K562 (cell line): ENCODE results near the gene MT1HL1. TPM values are rescaled to one million over a fixed set of nuclear protein-coding genes. Genes with fewer than 3 reads are reported as not detected.

Experiments used
- ATAC-seq: fragments of 200-7000 bp; cut with Tn5 transposase; 3 replicates; pipeline ENCODE4 v1.9.1; 2020; ENCODE audit warnings: moderate library complexity
- BruUV-seq: library from RNA; stranded (reverse); fragments of 400-500 nt; replicated peaks from 2 replicates; lab custom pipeline; 2021; lab: Mats Ljungman, UMichigan
- CTCF ChIA-PET: fragments of 300-600 bp; formaldehyde crosslinking; extraction: SDS; loops from one replicate; lab custom pipeline; 2021; ENCODE audit warnings: low intra/inter-chr PET ratio; lab: Yijun Ruan, JAX
- POLR2A ChIA-PET: fragments of 300-600, 350-650 bp; sonication (Branson Sonifier 250); formaldehyde crosslinking; extraction: SDS; loops from one replicate; lab custom pipeline; 2021; ENCODE audit warnings: antibody characterized with exemption, inconsistent platforms; lab: Yijun Ruan, JAX
- DNase-seq, 4 experiments: peaks; one replicate each; pipeline versions ENCODE4 v3.0.0 to v3.0.0-alpha.2; 2011 to 2018; ENCODE audit warnings: low spot score in 3 of 4, mixed read lengths in 3 of 4; ENCODE audit errors: extremely low read depth in 1 of 4
- FAIRE-seq: peaks from 2 replicates; lab custom pipeline; 2011; peaks lifted over from hg19 to GRCh38; lab: Jason Lieb, UNC
- H2AFZ ChIP-seq: 2 replicates; pipeline ENCODE4 v1.6.0; 2011; ENCODE audit warnings: low read depth, low read length, control low read depth, inconsistent platforms
- H3K27ac ChIP-seq: fragments of 200-600 bp; 3 replicates; pipeline ENCODE4 v1.8.0; 2011; ENCODE audit warnings: low read depth, mild to moderate bottlenecking, control low read depth, inconsistent platforms, low read length, moderate library complexity, mixed read lengths; ENCODE audit errors: extremely low read depth
- H3K27me3 ChIP-seq, 2 experiments: fragments of 300-600 bp in 1 of 2; 2 replicates in 1 of 2; 3 replicates in 1 of 2; pipeline versions ENCODE4 v1.6.0 to v1.8.0; 2011; ENCODE audit warnings: inconsistent platforms in 2 of 2, low read length in 2 of 2, mild to moderate bottlenecking in 1 of 2, mixed read lengths in 1 of 2, moderate library complexity in 1 of 2; ENCODE audit not compliant: control insufficient read depth in 2 of 2, insufficient read depth in 2 of 2
- H3K36me3 ChIP-seq: fragments of 300-600 bp; 3 replicates; pipeline ENCODE4 v1.8.0; 2011; ENCODE audit warnings: mild to moderate bottlenecking, low read length, inconsistent platforms; ENCODE audit not compliant: control insufficient read depth, insufficient read depth
- H3K4me1 ChIP-seq, 2 experiments: fragments of 200-600 bp in 1 of 2; replicated peaks in 1 of 2; 2 replicates in 1 of 2; 3 replicates in 1 of 2; pipeline versions ENCODE4 v1.5.1 to v1.8.0; 2011; ENCODE audit warnings: inconsistent platforms in 2 of 2, low read length in 2 of 2, mild to moderate bottlenecking in 1 of 2, mixed read lengths in 1 of 2, moderate library complexity in 1 of 2; ENCODE audit not compliant: control insufficient read depth in 2 of 2, insufficient read depth in 2 of 2
- H3K4me2 ChIP-seq: 2 replicates; pipeline ENCODE4 v1.6.1; 2011; ENCODE audit warnings: low read length, control low read depth, inconsistent platforms, mixed read lengths; ENCODE audit not compliant: insufficient read depth
- H3K4me3 ChIP-seq: fragments of 200-600 bp; sonication (generic), shearing (Covaris generic); 2 replicates; pipeline ENCODE4 v1.5.1; 2016; ENCODE audit warnings: control low read depth, inconsistent platforms
- H3K79me2 ChIP-seq: fragments of 200-600 bp; 3 replicates; pipeline ENCODE4 v1.8.0; 2011; ENCODE audit warnings: low read length, inconsistent platforms; ENCODE audit not compliant: control insufficient read depth, insufficient read depth
- H3K9ac ChIP-seq, 2 experiments: 2 replicates each; pipeline versions ENCODE4 v1.6.0 to v1.6.1; 2011; ENCODE audit warnings: low read depth in 2 of 2, low read length in 2 of 2, control low read depth in 1 of 2, inconsistent platforms in 1 of 2, mild to moderate bottlenecking in 1 of 2, mixed read lengths in 1 of 2; ENCODE audit not compliant: insufficient read depth in 1 of 2
- H3K9me1 ChIP-seq: one replicate; pipeline ENCODE4 v1.6.0; 2011; ENCODE audit warnings: inconsistent platforms, mild to moderate bottlenecking, low read length, moderate library complexity; ENCODE audit not compliant: control insufficient read depth, insufficient read depth
- H3K9me3 ChIP-seq: replicated peaks from 2 replicates; pipeline ENCODE4 v1.5.1; 2011; ENCODE audit warnings: low read depth, low read length, inconsistent platforms; ENCODE audit not compliant: control insufficient read depth, insufficient read depth
- H4K20me1 ChIP-seq: replicated peaks from 2 replicates; pipeline ENCODE4 v1.6.1; 2011; ENCODE audit warnings: low read length, inconsistent platforms, mixed read lengths; ENCODE audit not compliant: control insufficient read depth, insufficient read depth
- CBX2 ChIP-seq: fragments of 200-600 bp; sonication (generic); IDR thresholded peaks from one replicate; pipeline ENCODE4 v1.6.1; 2012; ENCODE audit warnings: mild to moderate bottlenecking, low read length, inconsistent platforms; ENCODE audit not compliant: insufficient read depth, poor library complexity, severe bottlenecking
- GTF2E2 ChIP-seq: fragments of 200-800 bp; sonication (Bioruptor generic); IDR thresholded peaks from 2 replicates; pipeline ENCODE4 v1.6.1; 2016; ENCODE audit warnings: missing genetic modification characterization, missing compliant biosample characterization
- KLF16 ChIP-seq: IDR thresholded peaks from 2 replicates; pipeline ENCODE4 v1.6.1; 2016; ENCODE audit warnings: antibody characterized with exemption
- POLR3A ChIP-seq: IDR thresholded peaks from 2 replicates; pipeline ENCODE4 v1.6.1; 2011; ENCODE audit warnings: borderline replicate concordance, mild to moderate bottlenecking, moderate library complexity; ENCODE audit not compliant: insufficient read length, insufficient read depth; ENCODE audit errors: extremely low read depth
- SETDB1 ChIP-seq: IDR thresholded peaks from one replicate; pipeline ENCODE4 v1.6.1; 2012; ENCODE audit warnings: low read length, control low read depth, inconsistent platforms
- SRSF9 ChIP-seq: fragments of 200-400 bp; formaldehyde crosslinking; IDR thresholded peaks from 2 replicates; pipeline ENCODE4 v1.6.1; 2017; ENCODE audit warnings: low read depth, low read length, borderline replicate concordance
- SUPT5H ChIP-seq: fragments of 450-650 bp; IDR thresholded peaks from 2 replicates; pipeline ENCODE4 v1.6.1; 2016
- ZNF124 ChIP-seq: sonication (generic); formaldehyde crosslinking; IDR thresholded peaks from 2 replicates; pipeline ENCODE4 v1.8.1; 2022; ENCODE audit warnings: missing genetic modification reagents
- WGBS: fragments of 100-300 bp; shearing (Covaris generic); methylation state at CpG from one replicate; pipeline ENCODE4 v1.1.6; 2016; ENCODE audit warnings: low coverage, mixed read lengths; ENCODE audit not compliant: insufficient coverage; ENCODE audit errors: missing lambda C conversion rate; 5-methylcytosine and 5-hydroxymethylcytosine counted together
- in situ Hi-C: fragments of 300-500 bp; cut with MboI; formaldehyde crosslinking; loops from 4 replicates; pipeline ENCODE4 v1.15.0; 2018; ENCODE audit warnings: inconsistent platforms, mixed read lengths
- intact Hi-C: fragments of 100-400 bp; cut with micrococcal nuclease; formaldehyde crosslinking; loops from 2 replicates; pipeline ENCODE4 v1.14.2; 2022
- polyA plus RNA-seq, 8 experiments: library from polyadenylated mRNA; depleted of rRNA in 4 of 8; stranded (reverse) in 5 of 8; unstranded in 3 of 8; fragments of >200 nt; fragmentation: Nextera tagmentation in 2 of 8; fragmentation: Illumina TruSeq in 1 of 8; extraction: Ambion mirVana in 2 of 8; extraction: Trizol in 1 of 8; gene quantifications; 2 replicates each; pipeline versions ENCODE4 v1.2.1 to v1.2.3, GENCODE V29; 2011 to 2014; ENCODE audit warnings: inconsistent platforms in 1 of 8, missing spikeins in 1 of 8
- total RNA-seq, 7 experiments: library from RNA; depleted of rRNA in 6 of 7; stranded (reverse); fragments of >200 nt in 6 of 7; fragmentation: Illumina TruSeq in 2 of 7; extraction: Trizol in 2 of 7; gene quantifications; 2 replicates each; pipeline versions ENCODE4 v1.2.1 to v1.2.3, GENCODE V29; 2011 to 2021; ENCODE audit warnings: low replicate concordance in 1 of 7
- TF ChIP-seq, protein P1 (sequence below): IDR thresholded peaks from 2 replicates; pipeline ENCODE4 v1.6.1; 2016; ENCODE audit warnings: missing genetic modification characterization, missing compliant biosample characterization
- TF ChIP-seq, protein P2 (sequence below): fragments of 250-450 bp; sonication (Bioruptor Pico); IDR thresholded peaks from 2 replicates; pipeline ENCODE4 v1.8.0; 2022; ENCODE audit warnings: moderate library complexity, mild to moderate bottlenecking, inconsistent platforms
- TF ChIP-seq, protein P3 (sequence below): fragments of 450-650 bp; IDR thresholded peaks from 2 replicates; pipeline ENCODE4 v1.6.1; 2016; ENCODE audit warnings: mild to moderate bottlenecking
- TF ChIP-seq, protein P4 (sequence below): fragments of 450-650 bp; IDR thresholded peaks from 2 replicates; pipeline ENCODE4 v1.6.1; 2018; ENCODE audit warnings: mild to moderate bottlenecking, low read depth; ENCODE audit not compliant: partially characterized antibody

Gene MT1HL1
- total and polyA plus RNA-seq, 9 of the 15 experiments (the other 6 are each of a cell fraction or from before 2014, with no cell fraction given), result not detected

DNA sequence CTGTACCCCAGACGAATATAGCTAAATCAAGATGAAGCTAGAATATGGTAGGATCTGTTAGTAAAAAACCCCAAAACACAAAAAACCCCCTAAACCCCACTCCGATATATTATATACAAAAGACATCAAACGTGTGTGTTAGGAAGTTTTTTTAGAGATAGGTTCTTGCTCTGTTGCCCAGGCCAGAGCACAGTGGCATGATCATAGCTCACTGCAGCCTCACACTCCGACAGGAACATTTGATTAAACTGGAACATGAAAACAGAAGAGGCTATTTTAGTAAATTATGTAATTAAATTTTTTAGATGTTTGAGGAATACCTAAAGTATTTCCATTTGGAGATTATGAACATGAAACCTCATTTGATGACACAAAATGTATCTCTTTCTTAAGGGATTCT lies 29.6 kb upstream of the MT1HL1 start (continued):
- TF ChIP-seq, protein P1, sequence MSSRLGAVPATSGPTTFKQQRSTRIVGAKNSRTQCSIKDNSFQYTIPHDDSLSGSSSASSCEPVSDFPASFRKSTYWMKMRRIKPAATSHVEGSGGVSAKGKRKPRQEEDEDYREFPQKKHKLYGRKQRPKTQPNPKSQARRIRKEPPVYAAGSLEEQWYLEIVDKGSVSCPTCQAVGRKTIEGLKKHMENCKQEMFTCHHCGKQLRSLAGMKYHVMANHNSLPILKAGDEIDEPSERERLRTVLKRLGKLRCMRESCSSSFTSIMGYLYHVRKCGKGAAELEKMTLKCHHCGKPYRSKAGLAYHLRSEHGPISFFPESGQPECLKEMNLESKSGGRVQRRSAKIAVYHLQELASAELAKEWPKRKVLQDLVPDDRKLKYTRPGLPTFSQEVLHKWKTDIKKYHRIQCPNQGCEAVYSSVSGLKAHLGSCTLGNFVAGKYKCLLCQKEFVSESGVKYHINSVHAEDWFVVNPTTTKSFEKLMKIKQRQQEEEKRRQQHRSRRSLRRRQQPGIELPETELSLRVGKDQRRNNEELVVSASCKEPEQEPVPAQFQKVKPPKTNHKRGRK (tag), result no peak

DNA sequence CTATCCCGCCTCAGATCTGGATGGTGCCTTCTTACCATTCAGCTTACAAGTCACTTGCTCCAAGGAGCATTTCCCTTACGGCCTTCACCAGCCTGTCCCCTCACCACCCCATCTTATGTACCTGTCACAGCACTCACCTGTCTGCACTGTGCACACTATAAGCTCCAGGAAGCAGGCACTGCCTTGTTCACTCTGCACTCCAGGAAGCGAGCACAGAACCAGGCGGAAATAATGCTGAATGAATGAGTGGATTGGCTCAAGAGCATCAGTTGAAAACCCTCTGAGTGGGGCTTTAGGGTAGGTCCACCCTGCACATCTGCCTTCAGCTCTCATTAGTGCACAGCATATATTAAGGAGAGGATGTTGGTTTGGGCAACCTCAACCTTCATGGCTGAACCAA lies 28.8 kb upstream of the MT1HL1 start:
- H3K4me2 ChIP-seq, result no peak overlapping the region
- no peaks in the 10 kb centered on the region for H3K9me1 ChIP-seq
- 0% methylated on average over 4 of the region's 4 CpGs for WGBS
- H4K20me1 ChIP-seq, result no peaks in the 10 kb centered on the region
- H3K27ac ChIP-seq, result no peak overlapping the region
- ATAC-seq (no peak), DNase-seq (no peak), FAIRE-seq (no peak)
- ChIA-PET POLR2A (no interaction called here), CTCF (no interaction called here)
- no peaks in the 10 kb centered on the region for H3K4me1 ChIP-seq
- no peaks in the 10 kb centered on the region for H3K79me2 ChIP-seq
- H3K9me3 ChIP-seq, result no peaks in the 10 kb centered on the region
- H2AFZ ChIP-seq, result no peak overlapping the region
- intact Hi-C loops (no loop called here), in situ Hi-C loops (no loop called here)
- no TSS peak for BruUV-seq
- no peak overlapping the region for H3K4me3 ChIP-seq
- H3K36me3 ChIP-seq, result no peaks in the 10 kb centered on the region
- H3K27me3 ChIP-seq, result no peaks in the 10 kb centered on the region
- no peak overlapping the region for H3K9ac ChIP-seq
- TF ChIP-seq, protein P2, sequence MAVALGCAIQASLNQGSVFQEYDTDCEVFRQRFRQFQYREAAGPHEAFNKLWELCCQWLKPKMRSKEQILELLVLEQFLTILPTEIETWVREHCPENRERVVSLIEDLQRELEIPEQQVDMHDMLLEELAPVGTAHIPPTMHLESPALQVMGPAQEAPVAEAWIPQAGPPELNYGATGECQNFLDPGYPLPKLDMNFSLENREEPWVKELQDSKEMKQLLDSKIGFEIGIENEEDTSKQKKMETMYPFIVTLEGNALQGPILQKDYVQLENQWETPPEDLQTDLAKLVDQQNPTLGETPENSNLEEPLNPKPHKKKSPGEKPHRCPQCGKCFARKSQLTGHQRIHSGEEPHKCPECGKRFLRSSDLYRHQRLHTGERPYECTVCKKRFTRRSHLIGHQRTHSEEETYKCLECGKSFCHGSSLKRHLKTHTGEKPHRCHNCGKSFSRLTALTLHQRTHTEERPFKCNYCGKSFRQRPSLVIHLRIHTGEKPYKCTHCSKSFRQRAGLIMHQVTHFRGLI (CRISPR knock-in tag), result no peak
- TF ChIP-seq, protein P3, sequence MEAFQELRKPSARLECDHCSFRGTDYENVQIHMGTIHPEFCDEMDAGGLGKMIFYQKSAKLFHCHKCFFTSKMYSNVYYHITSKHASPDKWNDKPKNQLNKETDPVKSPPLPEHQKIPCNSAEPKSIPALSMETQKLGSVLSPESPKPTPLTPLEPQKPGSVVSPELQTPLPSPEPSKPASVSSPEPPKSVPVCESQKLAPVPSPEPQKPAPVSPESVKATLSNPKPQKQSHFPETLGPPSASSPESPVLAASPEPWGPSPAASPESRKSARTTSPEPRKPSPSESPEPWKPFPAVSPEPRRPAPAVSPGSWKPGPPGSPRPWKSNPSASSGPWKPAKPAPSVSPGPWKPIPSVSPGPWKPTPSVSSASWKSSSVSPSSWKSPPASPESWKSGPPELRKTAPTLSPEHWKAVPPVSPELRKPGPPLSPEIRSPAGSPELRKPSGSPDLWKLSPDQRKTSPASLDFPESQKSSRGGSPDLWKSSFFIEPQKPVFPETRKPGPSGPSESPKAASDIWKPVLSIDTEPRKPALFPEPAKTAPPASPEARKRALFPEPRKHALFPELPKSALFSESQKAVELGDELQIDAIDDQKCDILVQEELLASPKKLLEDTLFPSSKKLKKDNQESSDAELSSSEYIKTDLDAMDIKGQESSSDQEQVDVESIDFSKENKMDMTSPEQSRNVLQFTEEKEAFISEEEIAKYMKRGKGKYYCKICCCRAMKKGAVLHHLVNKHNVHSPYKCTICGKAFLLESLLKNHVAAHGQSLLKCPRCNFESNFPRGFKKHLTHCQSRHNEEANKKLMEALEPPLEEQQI, result no peak
- no peak for TF ChIP-seq KLF16
- no peak for TF ChIP-seq CBX2
- TF ChIP-seq, protein P4, sequence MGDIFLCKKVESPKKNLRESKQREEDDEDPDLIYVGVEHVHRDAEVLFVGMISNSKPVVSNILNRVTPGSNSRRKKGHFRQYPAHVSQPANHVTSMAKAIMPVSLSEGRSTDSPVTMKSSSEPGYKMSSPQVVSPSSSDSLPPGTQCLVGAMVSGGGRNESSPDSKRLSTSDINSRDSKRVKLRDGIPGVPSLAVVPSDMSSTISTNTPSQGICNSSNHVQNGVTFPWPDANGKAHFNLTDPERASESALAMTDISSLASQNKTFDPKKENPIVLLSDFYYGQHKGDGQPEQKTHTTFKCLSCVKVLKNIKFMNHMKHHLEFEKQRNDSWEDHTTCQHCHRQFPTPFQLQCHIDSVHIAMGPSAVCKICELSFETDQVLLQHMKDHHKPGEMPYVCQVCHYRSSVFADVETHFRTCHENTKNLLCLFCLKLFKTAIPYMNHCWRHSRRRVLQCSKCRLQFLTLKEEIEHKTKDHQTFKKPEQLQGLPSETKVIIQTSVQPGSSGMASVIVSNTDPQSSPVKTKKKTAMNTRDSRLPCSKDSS, result no peak
- TF ChIP-seq ZNF124 (CRISPR knock-in tag), result no peak
- no peak for TF ChIP-seq SRSF9
- TF ChIP-seq SUPT5H, result no peak
- TF ChIP-seq, protein P1 (tag), result no peak
- TF ChIP-seq POLR3A, result no peak
- TF ChIP-seq GTF2E2, result no peak
- no peak for TF ChIP-seq SETDB1
